Endothelial cell of umbilical vein (primary cell): ENCODE data around the gene PSME3. TPM values are rescaled to one million over a fixed set of nuclear protein-coding genes. Genes with fewer than 3 reads are reported as not detected.

Experiments used
- BruUV-seq: library from RNA; stranded (reverse); fragments of 400-500 nt; replicated peaks from 2 replicates; lab custom pipeline; 2021; lab: Mats Ljungman, UMichigan
- CTCF ChIA-PET: fragments of 300-600, 350-600 bp; sonication (Branson Sonifier 250); formaldehyde crosslinking; loops from one replicate; lab custom pipeline; 2021; ENCODE audit warnings: antibody characterized with exemption, inconsistent platforms; lab: Charles Lee
- POLR2A ChIA-PET: fragments of 300-600, 350-600 bp; sonication (Branson Sonifier 250); formaldehyde crosslinking; loops from one replicate; lab custom pipeline; 2021; ENCODE audit warnings: antibody characterized with exemption, inconsistent platforms; lab: Charles Lee
- DNase-seq: peaks from one replicate; pipeline ENCODE4 v3.0.0-alpha.2; 2011; ENCODE audit warnings: low read depth, low spot score
- FAIRE-seq: peaks from 2 replicates; lab custom pipeline; 2011; peaks lifted over from hg19 to GRCh38; lab: Jason Lieb, UNC
- H2AFZ ChIP-seq: 2 replicates; pipeline ENCODE4 v1.6.0; 2012; ENCODE audit warnings: low read depth, low read length, control low read depth, inconsistent platforms
- H3K27ac ChIP-seq: 2 replicates; pipeline ENCODE4 v1.5.1; 2011; ENCODE audit warnings: low read depth, mild to moderate bottlenecking, control low read depth, low read length, moderate library complexity; ENCODE audit not compliant: insufficient read depth
- H3K27me3 ChIP-seq, 2 experiments: 2 replicates each; pipeline versions ENCODE4 v1.6.0 to v1.6.1; 2011; ENCODE audit warnings: low read length in 2 of 2, mixed read lengths in 1 of 2; ENCODE audit not compliant: control insufficient read depth in 2 of 2, insufficient read depth in 2 of 2
- H3K36me3 ChIP-seq, 2 experiments: 2 replicates in 1 of 2; 3 replicates in 1 of 2; pipeline ENCODE4 v1.5.1; 2011; ENCODE audit warnings: low read length in 2 of 2, mild to moderate bottlenecking in 1 of 2, moderate library complexity in 1 of 2; ENCODE audit not compliant: control insufficient read depth in 2 of 2, insufficient read depth in 2 of 2; ENCODE audit errors: extremely low read depth in 1 of 2
- H3K4me1 ChIP-seq: 3 replicates; pipeline ENCODE4 v1.5.1; 2011; ENCODE audit warnings: mild to moderate bottlenecking, low read length; ENCODE audit not compliant: control insufficient read depth, insufficient read depth; ENCODE audit errors: extremely low read depth
- H3K4me2 ChIP-seq: 2 replicates; pipeline ENCODE4 v1.6.1; 2011; ENCODE audit warnings: low read length, control low read depth, mixed read lengths; ENCODE audit not compliant: insufficient read depth
- H3K4me3 ChIP-seq, 3 experiments: fragments of 200-600 bp in 1 of 3; sonication (generic), shearing (Covaris generic) in 1 of 3; replicated peaks in 1 of 3; 2 replicates each; pipeline ENCODE4 v1.5.1; 2011 to 2016; ENCODE audit warnings: control low read depth in 3 of 3, low read length in 3 of 3, mild to moderate bottlenecking in 2 of 3, inconsistent platforms in 1 of 3, low read depth in 1 of 3, moderate library complexity in 1 of 3; ENCODE audit not compliant: insufficient read depth in 1 of 3
- H3K79me2 ChIP-seq: 2 replicates; pipeline ENCODE4 v1.6.0; 2012; ENCODE audit warnings: low read length, inconsistent platforms; ENCODE audit not compliant: control insufficient read depth, insufficient read depth
- H3K9ac ChIP-seq: replicated peaks from 2 replicates; pipeline ENCODE3; 2011; ENCODE audit warnings: low read length, control low read depth; ENCODE audit not compliant: insufficient read depth; ENCODE audit errors: extremely low read depth
- H3K9me1 ChIP-seq: replicated peaks from 3 replicates; pipeline ENCODE4 v1.6.0; 2011; ENCODE audit warnings: mild to moderate bottlenecking, low read length; ENCODE audit not compliant: control insufficient read depth, insufficient read depth; ENCODE audit errors: extremely low read depth
- H3K9me3 ChIP-seq: replicated peaks from 2 replicates; pipeline ENCODE4 v1.5.1; 2012; ENCODE audit warnings: low read length, inconsistent platforms; ENCODE audit not compliant: control insufficient read depth, insufficient read depth
- H4K20me1 ChIP-seq: replicated peaks from 2 replicates; pipeline ENCODE3; 2011; ENCODE audit warnings: mild to moderate bottlenecking, low read length; ENCODE audit not compliant: control insufficient read depth, insufficient read depth; ENCODE audit errors: extremely low read depth
- CTCF ChIP-seq, 2 donors: IDR thresholded peaks; 1 replicate in 1 of 2; 2 replicates in 1 of 2; pipeline ENCODE4 v1.5.1; 2011; ENCODE audit warnings: low read length in 2 of 2, mild to moderate bottlenecking in 2 of 2, moderate library complexity in 2 of 2, control low read depth in 1 of 2, inconsistent platforms in 1 of 2, low read depth in 1 of 2; ENCODE audit not compliant: insufficient read depth in 1 of 2; ENCODE audit errors: extremely low read depth in 1 of 2
- EZH2 ChIP-seq: IDR thresholded peaks from 2 replicates; pipeline ENCODE4 v1.6.1; 2012; ENCODE audit warnings: borderline replicate concordance, low read depth, mild to moderate bottlenecking, moderate library complexity, low read length, inconsistent platforms; ENCODE audit not compliant: severe bottlenecking
- FOS ChIP-seq: IDR thresholded peaks from 2 replicates; pipeline ENCODE4 v1.6.1; 2011; ENCODE audit warnings: mild to moderate bottlenecking, low read length, moderate library complexity, borderline replicate concordance; ENCODE audit not compliant: insufficient read depth
- GATA2 ChIP-seq: IDR thresholded peaks from 2 replicates; pipeline ENCODE4 v1.7.0; 2011; ENCODE audit warnings: low read depth, mild to moderate bottlenecking, moderate library complexity, mixed read lengths, low read length; ENCODE audit not compliant: insufficient read length, insufficient read depth
- JUN ChIP-seq: IDR thresholded peaks from 2 replicates; pipeline ENCODE4 v1.6.1; 2011; ENCODE audit warnings: borderline replicate concordance, low read depth; ENCODE audit not compliant: insufficient read length, insufficient read depth
- MYC ChIP-seq: IDR thresholded peaks from one replicate; pipeline ENCODE4 v1.6.1; 2011; ENCODE audit warnings: mild to moderate bottlenecking, low read depth, low read length
- POLR2A ChIP-seq: IDR thresholded peaks from 2 replicates; pipeline ENCODE4 v1.6.1; 2012; ENCODE audit warnings: low read depth, mild to moderate bottlenecking, control low read depth, low read length
- POLR2AphosphoS5 ChIP-seq: IDR thresholded peaks from 2 replicates; pipeline ENCODE4 v1.6.1; 2012; ENCODE audit warnings: low read depth, mild to moderate bottlenecking, control low read depth, low read length, moderate library complexity; ENCODE audit not compliant: insufficient read depth
- dilution Hi-C: fragments of 300-500 bp; cut with MboI; formaldehyde crosslinking; loops from one replicate; pipeline ENCODE4 v1.15.0; 2019; ENCODE audit warnings: low sequenced_read_pairs; ENCODE audit not compliant: extremely low pct_ligation_motif_present
- intact Hi-C: fragments of 100-400 bp; cut with micrococcal nuclease; formaldehyde crosslinking; loops from one replicate; pipeline ENCODE4 v1.10.0; 2022
- polyA plus RNA-seq, 4 experiments: library from polyadenylated mRNA; depleted of rRNA in 3 of 4; stranded (reverse) in 3 of 4; unstranded in 1 of 4; fragments of >200 nt; gene quantifications; 2 replicates each; pipeline versions ENCODE4 v1.2.1 to v1.2.3, GENCODE V29; 2011 to 2012; ENCODE audit warnings: missing spikeins in 1 of 4
- total RNA-seq: library from RNA; stranded (reverse); gene quantifications from 2 replicates; pipeline ENCODE4 v1.2.3, GENCODE V29; 2021
- TF ChIP-seq, protein P1 (sequence below): IDR thresholded peaks from 2 replicates; pipeline ENCODE4 v1.6.1; 2011; ENCODE audit not compliant: insufficient read depth, insufficient read length

The PSME3 gene
- total and polyA plus RNA-seq, 2 donors (not counting 3 experiments of a cell fraction or from before 2014, with no cell fraction given): 98.4 to 126 TPM

DNA sequence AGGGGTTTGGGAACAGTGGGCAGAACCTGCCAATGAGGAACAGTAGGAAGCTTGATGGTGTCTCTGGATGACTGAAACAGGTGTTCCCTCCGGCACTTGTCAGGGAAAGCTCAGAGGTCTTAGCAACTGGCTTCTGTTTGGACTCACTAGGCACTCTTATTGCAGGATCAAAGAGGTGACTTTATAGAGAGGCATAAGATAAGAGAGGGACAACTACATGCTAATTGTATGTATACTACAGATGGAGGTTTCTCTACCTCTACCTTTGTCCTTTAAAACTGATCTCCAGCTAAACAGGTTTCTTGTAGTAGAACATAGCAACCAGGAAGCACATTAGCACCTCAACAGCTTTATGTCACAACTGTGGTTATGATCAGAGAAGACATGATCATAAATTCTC, 26.9 kb upstream of the PSME3 start:
- Histone ChIP-seq H3K9me3 (no peaks in the 10 kb centered on the region), H3K79me2 (no peaks in the 10 kb centered on the region), H3K9me1 (no peaks in the 10 kb centered on the region), H3K4me3 (no peak overlapping the region), H3K36me3 (peaks cover 5 to 9% of the 10 kb centered on the region in 2 experiments), H4K20me1 (no peaks in the 10 kb centered on the region), H3K4me2 (no peak overlapping the region), H3K9ac (no peak overlapping the region), H3K4me1 (no peaks in the 10 kb centered on the region), H2AFZ (no peak overlapping the region), H3K27ac (no peak overlapping the region), H3K27me3 (no peaks in the 10 kb centered on the region)
- FAIRE-seq (no peak), DNase-seq (no peak)
- ChIA-PET CTCF (interaction anchor here (1.3 kb wide), 1 partner anchor 228 kb away, joined by 3 read pairs; no protein-coding TSS in a partner anchor), POLR2A (interaction anchor here (0.7 kb wide), 1 partner anchor 486 kb away, joined by 4 read pairs; no protein-coding TSS in a partner anchor)
- no peak for TF ChIP-seq FOS
- no peak for TF ChIP-seq CTCF (IDR thresholded peaks at IDR 0.05; ENCODE audit: extremely low read depth in 1 of 2, insufficient read depth in 1 of 2, low read depth in 1 of 2, low read length in 2 of 2)
- TF ChIP-seq POLR2A: no peak
- TF ChIP-seq, protein P1, sequence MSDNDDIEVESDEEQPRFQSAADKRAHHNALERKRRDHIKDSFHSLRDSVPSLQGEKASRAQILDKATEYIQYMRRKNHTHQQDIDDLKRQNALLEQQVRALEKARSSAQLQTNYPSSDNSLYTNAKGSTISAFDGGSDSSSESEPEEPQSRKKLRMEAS: no peak
- TF ChIP-seq MYC: no peak
- TF ChIP-seq POLR2AphosphoS5: no peak
- no peak for TF ChIP-seq JUN
- TF ChIP-seq EZH2: no peak
- no peak for TF ChIP-seq GATA2
- no TSS peak for BruUV-seq
- dilution Hi-C loops: no loop called here
- intact Hi-C loops: no loop called here
